GM20431 (cell line): ENCODE measurements around the gene KXD1.
"Not testable (repeated sequence)": the region's sequence is repeated elsewhere in the genome, so short reads cannot be mapped to it uniquely, and the experiment has no call there.

Experiments
- in situ Hi-C: fragments of 300-500 bp; cut with MseI, MboI; formaldehyde crosslinking; loops from one replicate; pipeline ENCODE4 v1.15.0; 2020; ENCODE audit warnings: low sequenced_read_pairs; ENCODE audit not compliant: unreplicated experiment

The KXD1 gene

GRCh38 chr19:18557411-18558201 lies at the start of gene KXD1:
Gene KXD1 (plus strand): TSS chr19:18557870. CDS start chr19:18562057, 4,187 bp downstream.
- in situ Hi-C loops, result no loop called here

GRCh38 chr19:18508585-18508984 lies 49.1 kb upstream of the KXD1 start:
- in situ Hi-C loops, result no loop called here

- in situ Hi-C loops, result no loop called here
Measured at GRCh38 chr19:18510216-18510615, 47.5 kb upstream of the KXD1 start.

- in situ Hi-C loops, result no loop called here
Measured at GRCh38 chr19:18513868-18514267, 43.8 kb upstream of the KXD1 start.

- in situ Hi-C loops, result no loop called here
Measured at GRCh38 chr19:18514800-18515682, 42.6 kb upstream of the KXD1 start.

- in situ Hi-C loops, result no loop called here
Measured at GRCh38 chr19:18515959-18516358, 41.7 kb upstream of the KXD1 start.

GRCh38 chr19:18517606-18518005 lies 40.1 kb upstream of the KXD1 start:
- in situ Hi-C loops, result no loop called here

- in situ Hi-C loops, result no loop called here
Measured at GRCh38 chr19:18518639-18519038, 39.0 kb upstream of the KXD1 start.

- in situ Hi-C loops, result no loop called here
Measured at GRCh38 chr19:18519962-18520847, 37.5 kb upstream of the KXD1 start.

GRCh38 chr19:18520848-18521691 lies 36.6 kb upstream of the KXD1 start:
- in situ Hi-C loops, result no loop called here

GRCh38 chr19:18521692-18522123 lies 36.0 kb upstream of the KXD1 start, which contains the start of gene ELL:
Gene ELL (minus strand): TSS chr19:18522070. CDS start chr19:18522055, 15 bp downstream.
- in situ Hi-C loops, result no loop called here

- in situ Hi-C loops, result no loop called here
Measured at GRCh38 chr19:18522124-18522861, 35.4 kb upstream of the KXD1 start.

GRCh38 chr19:18522862-18523440 lies 34.7 kb upstream of the KXD1 start:
- in situ Hi-C loops, result not testable (repeated sequence)

GRCh38 chr19:18523841-18524240 lies 33.8 kb upstream of the KXD1 start:
- in situ Hi-C loops, result no loop called here

- in situ Hi-C loops, result no loop called here
Measured at GRCh38 chr19:18526316-18526715, 31.4 kb upstream of the KXD1 start.

GRCh38 chr19:18529782-18530181 lies 27.9 kb upstream of the KXD1 start:
- in situ Hi-C loops, result no loop called here

GRCh38 chr19:18531485-18531884 lies 26.2 kb upstream of the KXD1 start:
- in situ Hi-C loops, result no loop called here
